GM18951 (cell line): Measurements from ENCODE around the gene SLC25A29.
"Not testable (repeated sequence)": the region's sequence is repeated elsewhere in the genome, so short reads cannot be mapped to it uniquely, and the experiment has no call there.

ENCODE experiments used
- POLR2A ChIP-seq: IDR thresholded peaks from 4 replicates; pipeline ENCODE4 v1.6.1; 2011; ENCODE audit warnings: mild to moderate bottlenecking; ENCODE audit not compliant: insufficient read length, insufficient read depth; ENCODE audit errors: extremely low read depth
- in situ Hi-C: fragments of 300-500 bp; cut with MboI; formaldehyde crosslinking; loops from one replicate; pipeline ENCODE4 v1.12.0; 2022; ENCODE audit warnings: low sequenced_read_pairs, mixed read lengths, inconsistent platforms; ENCODE audit not compliant: unreplicated experiment

The SLC25A29 gene

DNA sequence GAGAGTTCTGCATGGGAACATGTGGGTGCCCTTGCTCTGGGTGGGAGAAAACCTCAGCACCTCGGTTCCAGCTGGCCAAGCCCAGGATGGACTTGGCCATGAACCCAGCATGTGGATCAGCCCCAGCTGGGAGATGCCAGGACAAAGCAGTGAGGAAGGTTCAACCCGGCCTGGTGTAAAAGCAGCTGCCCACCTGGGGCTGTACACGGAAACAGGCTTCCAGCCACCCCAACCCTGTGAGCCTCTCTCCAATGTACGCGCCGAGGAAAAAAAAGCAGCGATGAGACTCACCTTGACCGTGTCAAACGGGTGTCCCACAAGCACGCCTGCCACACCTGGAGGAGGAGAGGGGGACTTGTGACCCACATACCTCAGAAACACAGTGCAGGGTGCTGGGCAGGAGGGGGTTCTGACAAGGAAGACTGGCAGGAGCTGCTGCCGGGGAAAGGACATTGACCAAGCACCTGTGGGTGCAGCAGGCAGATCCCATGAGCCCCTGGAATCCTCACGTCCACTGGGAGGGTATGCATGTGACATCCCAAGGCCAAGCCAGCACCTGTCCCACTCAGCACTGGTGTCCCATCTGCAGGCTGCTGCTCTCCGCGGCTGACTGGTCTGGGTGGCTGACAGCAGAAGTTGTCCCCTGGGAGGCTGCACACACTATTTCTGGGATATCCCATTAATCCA lies 7.5 kb downstream of the SLC25A29 start:
- no peak for TF ChIP-seq POLR2A
- in situ Hi-C loops: no loop called here

DNA sequence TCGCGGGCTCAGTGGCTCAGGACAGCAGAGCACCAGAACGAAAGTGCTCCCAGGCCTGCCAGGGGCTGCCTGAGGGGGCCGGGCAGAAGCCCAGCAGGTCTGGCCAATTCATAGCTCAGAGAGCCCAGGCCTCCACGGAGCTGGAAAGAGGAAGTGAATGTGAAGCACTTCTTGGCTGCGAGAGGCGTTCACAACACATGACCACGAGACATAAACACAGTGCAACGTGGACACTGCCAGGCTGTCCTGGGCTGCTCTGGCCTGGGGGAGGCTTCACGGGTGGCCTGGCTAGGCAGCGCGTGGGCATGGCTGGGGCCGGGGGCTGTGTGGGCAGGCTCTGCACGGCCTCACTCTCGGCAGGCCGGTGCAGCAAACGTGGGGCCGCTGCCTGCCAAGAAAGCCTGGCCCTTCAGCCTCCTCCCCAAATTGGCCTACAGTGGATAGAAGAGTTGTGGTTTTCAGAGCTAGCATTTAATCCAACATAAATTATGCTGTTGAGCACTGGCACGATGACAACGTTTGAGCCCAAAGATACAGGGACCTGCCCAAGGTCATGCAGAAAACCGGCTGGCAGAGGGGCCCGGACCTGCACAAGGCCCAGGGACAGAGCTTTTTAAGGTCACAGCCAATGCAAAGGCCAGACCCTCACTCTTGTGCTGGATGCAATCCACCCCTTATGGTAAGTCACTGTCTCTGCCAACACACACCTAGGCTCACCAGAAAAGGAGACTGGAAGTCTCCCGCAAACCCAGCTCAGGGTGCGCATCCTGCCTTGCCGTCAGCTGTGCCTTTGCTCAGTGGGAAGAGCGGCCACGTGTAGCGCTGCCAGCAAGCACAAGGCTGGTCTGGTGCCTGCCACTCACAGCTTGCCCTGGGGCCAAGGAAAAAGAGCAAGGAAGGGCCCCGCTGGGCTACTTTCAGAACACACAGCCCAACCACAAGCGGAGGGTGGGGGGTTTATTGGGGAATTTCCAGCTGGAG lies 8.6 kb downstream of the SLC25A29 start:
- TF ChIP-seq POLR2A: no peak
- in situ Hi-C loops: no loop called here

- in situ Hi-C loops: not testable (repeated sequence)
Measured at GRCh38 chr14:100296729-100297128, 9.5 kb downstream of the SLC25A29 start.

GRCh38 chr14:100296106-100296651 lies 10.1 kb downstream of the SLC25A29 start:
- in situ Hi-C loops: no loop called here
- no peak for TF ChIP-seq POLR2A

GRCh38 chr14:100295376-100296105 lies 10.7 kb downstream of the SLC25A29 start:
- in situ Hi-C loops: no loop called here
- no peak for TF ChIP-seq POLR2A

DNA sequence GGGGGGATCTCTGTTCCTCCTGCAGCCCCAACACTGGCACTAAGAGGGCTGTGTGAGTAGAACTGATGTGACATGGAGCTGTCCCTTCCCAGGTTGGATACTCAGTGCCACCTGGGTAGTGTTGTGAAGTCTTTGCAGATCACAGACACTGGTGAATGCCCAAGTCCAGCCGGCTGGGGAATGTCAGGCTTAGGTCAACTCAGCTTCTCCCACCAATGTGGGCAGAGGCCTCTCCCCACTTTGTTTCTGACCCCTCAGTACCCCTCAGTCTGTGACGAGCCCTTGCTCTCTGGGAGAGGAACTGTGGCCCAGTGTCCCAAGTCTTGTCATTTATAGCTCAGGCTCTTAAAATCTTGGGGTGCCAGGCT lies 11.3 kb downstream of the SLC25A29 start:
- no peak for TF ChIP-seq POLR2A
- in situ Hi-C loops: no loop called here

DNA sequence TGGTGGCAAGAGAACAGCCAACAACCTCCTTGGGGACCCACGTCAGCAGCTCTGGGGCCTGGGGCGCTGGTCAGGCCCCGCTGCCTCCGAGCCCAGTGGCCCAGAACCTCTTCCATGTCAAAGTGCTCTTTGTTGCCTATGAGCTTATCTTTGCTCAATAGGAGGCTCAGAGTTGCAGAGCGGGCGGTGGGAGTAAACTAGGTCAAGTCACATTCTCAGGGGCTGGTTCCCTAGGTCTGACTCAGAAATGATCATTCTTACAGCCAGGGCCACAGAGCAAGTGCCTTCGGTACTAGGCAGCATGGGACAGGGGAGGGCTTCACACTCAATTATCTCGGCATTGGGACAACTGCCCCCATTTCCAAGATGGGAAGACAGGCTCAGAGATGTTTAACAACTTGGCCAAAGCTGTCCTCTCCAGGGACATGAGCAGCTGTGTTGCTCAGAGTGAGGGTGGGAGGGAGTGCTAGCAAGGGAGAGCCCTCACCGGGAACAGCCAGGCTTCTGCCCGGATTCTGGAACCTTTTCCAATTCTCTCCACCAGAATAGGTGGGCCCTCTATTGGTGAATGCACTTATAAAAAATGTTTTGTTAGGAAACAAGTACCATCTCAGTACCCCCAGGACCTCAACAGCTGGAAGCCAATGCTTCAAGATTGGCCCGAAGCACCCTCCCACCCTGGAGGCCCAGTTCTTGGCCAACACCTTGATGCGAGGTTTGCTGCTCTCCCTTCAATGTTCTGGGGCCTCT lies 11.9 kb downstream of the SLC25A29 start:
- in situ Hi-C loops: no loop called here
- TF ChIP-seq POLR2A: no peak

DNA sequence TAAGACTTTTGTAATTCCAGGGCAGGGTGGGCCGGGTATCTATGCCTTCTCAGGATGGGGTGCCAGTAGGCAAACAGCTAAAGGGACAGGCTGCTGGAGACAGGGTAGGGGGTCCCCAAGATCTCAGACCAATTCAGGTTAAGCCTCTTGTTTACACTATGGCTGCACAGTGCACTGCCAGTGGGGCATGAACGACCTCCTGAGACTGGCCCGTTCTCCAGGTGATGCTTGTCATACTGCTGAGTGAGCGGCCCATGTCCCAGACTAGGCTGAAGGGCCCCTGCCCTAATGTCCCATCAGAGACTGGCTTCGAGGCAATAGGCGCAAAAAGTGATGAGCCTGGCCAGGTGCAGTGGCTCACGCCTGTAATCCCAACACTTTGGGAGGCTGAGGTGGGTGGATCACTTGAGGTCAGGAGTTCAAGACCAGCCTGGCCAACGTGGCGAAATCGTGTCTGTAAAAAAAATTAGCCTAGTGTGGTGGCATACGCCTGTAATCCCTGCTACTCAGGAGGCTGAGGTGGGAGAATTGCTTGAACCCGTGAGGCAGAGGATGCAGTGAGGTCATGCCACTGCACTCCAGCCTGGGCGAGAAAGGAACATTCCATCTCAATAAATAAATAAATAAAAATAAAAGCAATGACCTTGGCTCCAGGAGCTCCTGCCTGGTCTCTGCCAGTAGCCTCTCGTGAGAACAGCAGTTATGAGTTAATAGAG lies 12.6 kb downstream of the SLC25A29 start:
- TF ChIP-seq POLR2A: no peak
- in situ Hi-C loops: no loop called here

- in situ Hi-C loops: no loop called here
- TF ChIP-seq POLR2A: no peak
Measured at GRCh38 chr14:100292776-100293461, 13.3 kb downstream of the SLC25A29 start.

DNA sequence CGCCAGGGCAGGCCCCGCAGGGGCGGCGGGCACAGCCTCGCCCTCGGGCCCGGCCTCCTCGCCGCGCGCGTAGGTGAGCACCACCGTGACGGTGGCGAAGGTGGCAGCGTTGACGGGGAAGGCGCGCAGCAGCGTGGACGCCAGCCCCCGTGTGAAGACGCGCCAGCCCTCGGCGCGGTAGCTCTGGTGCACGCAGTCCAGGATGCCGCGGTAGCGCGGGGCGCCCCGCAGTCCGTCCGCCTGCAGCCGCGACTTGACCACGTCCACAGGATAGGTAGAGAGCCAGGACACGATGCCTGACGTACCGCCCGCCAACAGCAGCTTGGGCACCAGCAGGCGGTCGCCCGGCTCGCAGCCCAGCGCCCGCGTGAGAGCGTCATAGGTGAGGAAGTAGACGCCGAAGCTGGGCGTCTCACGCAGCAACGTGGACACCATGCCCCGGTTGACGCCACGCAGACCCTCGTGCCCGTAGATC lies 13.9 kb downstream of the SLC25A29 start:
- in situ Hi-C loops: no loop called here
- no peak for TF ChIP-seq POLR2A

GRCh38 chr14:100291305-100292075 lies 14.8 kb downstream of the SLC25A29 start:
- TF ChIP-seq POLR2A: no peak
- in situ Hi-C loops: no loop called here
